ENCODE results near the gene CHI3L1. TPM values are rescaled to one million over a fixed set of nuclear protein-coding genes. Genes with fewer than 3 reads are reported as not detected.

CHI3L1 gene
- total RNA-seq, 1 experiment from 2014 or later: not detected

DNA sequence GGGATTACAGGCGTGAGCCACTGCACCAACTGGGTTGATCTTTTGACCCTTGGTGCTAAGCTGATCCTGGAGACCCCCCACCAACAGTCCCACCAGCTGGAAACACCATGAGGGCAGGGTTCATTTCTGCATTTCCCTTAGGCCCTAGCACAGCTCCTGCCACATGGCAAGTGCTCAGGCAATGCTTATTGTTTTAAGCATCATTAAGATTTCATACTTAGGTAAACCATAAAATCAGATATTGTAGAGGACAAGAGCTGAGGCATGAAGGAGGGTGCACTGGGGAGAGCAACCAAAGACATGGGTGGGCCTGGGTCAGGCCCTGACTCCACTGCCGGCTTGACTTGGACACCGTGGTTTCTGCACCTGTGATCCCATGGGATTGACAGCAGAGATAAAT is 25.3 kb upstream of the CHI3L1 start:
- H3K27ac ChIP-seq (ENCODE audit: low read depth, low read length, poor library complexity, severe bottlenecking): no peak overlapping the region
- DNase-seq (ENCODE audit: low spot score): no peak
- H3K27me3 ChIP-seq (replicated peaks; ENCODE audit: insufficient read depth, low read depth, low read length, poor library complexity): no peaks in the 10 kb centered on the region
- no TSS peak for BruUV-seq (replicated peaks)
- no peaks in the 10 kb centered on the region for H3K36me3 ChIP-seq (ENCODE audit: insufficient read depth, low read length, poor library complexity, severe bottlenecking)
- peaks cover 4% of the 10 kb centered on the region for H3K4me1 ChIP-seq (ENCODE audit: insufficient read depth, low read length, poor library complexity, severe bottlenecking)
- intact Hi-C loops (cut with micrococcal nuclease; ENCODE audit: unreplicated experiment): no loop called here
- ChIA-PET CTCF (no interaction called here), POLR2A (ENCODE audit: low non-redundant PET) (no interaction called here)
- TF ChIP-seq, protein P1, sequence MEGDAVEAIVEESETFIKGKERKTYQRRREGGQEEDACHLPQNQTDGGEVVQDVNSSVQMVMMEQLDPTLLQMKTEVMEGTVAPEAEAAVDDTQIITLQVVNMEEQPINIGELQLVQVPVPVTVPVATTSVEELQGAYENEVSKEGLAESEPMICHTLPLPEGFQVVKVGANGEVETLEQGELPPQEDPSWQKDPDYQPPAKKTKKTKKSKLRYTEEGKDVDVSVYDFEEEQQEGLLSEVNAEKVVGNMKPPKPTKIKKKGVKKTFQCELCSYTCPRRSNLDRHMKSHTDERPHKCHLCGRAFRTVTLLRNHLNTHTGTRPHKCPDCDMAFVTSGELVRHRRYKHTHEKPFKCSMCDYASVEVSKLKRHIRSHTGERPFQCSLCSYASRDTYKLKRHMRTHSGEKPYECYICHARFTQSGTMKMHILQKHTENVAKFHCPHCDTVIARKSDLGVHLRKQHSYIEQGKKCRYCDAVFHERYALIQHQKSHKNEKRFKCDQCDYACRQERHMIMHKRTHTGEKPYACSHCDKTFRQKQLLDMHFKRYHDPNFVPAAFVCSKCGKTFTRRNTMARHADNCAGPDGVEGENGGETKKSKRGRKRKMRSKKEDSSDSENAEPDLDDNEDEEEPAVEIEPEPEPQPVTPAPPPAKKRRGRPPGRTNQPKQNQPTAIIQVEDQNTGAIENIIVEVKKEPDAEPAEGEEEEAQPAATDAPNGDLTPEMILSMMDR (conservative IDR thresholded peaks at IDR 0.05; ENCODE audit: low read depth, low read length): no peak
- no peak for TF ChIP-seq EZH2 (IDR thresholded peaks at IDR 0.05; ENCODE audit: borderline replicate concordance, low read depth, low read length, poor library complexity, severe bottlenecking)
- H3K4me3 ChIP-seq (ENCODE audit: low read depth, low read length, poor library complexity, severe bottlenecking): no peak overlapping the region
- no peaks in the 10 kb centered on the region for H3K9me3 ChIP-seq (ENCODE audit: low read depth, low read length, poor library complexity, severe bottlenecking)

DNA sequence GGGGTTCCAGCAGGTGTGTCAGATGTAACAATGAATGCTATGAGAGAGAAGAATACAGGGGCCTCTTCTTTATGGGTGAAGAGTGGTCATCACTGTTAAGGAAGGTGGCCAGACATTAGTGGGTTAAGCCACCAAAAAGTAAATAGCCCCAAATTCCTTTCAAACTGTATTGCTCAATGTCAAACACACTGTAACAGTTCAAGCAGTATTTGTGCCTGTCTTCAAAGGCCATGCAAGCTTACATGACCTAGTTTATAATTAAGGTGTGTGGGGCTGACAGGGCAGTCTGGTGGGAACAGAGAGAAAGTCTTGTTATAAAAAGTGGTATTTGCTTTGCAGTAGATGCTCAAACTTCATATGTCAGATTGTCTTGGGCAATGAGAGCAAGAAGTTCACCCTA is 24.5 kb upstream of the CHI3L1 start:
- ChIA-PET POLR2A (ENCODE audit: low non-redundant PET) (no interaction called here), CTCF (no interaction called here)
- Histone ChIP-seq H3K4me1 (ENCODE audit: insufficient read depth, low read length, poor library complexity, severe bottlenecking) (peaks cover 11% of the 10 kb centered on the region), H3K9me3 (ENCODE audit: low read depth, low read length, poor library complexity, severe bottlenecking) (no peaks in the 10 kb centered on the region), H3K36me3 (ENCODE audit: insufficient read depth, low read length, poor library complexity, severe bottlenecking) (no peaks in the 10 kb centered on the region), H3K27me3 (replicated peaks; ENCODE audit: insufficient read depth, low read depth, low read length, poor library complexity) (no peaks in the 10 kb centered on the region), H3K27ac (ENCODE audit: low read depth, low read length, poor library complexity, severe bottlenecking) (no peak overlapping the region), H3K4me3 (ENCODE audit: low read depth, low read length, poor library complexity, severe bottlenecking) (no peak overlapping the region)
- TF ChIP-seq, protein P1 (conservative IDR thresholded peaks at IDR 0.05; ENCODE audit: low read depth, low read length): no peak
- TF ChIP-seq EZH2 (IDR thresholded peaks at IDR 0.05; ENCODE audit: borderline replicate concordance, low read depth, low read length, poor library complexity, severe bottlenecking): no peak
- no peak for DNase-seq (ENCODE audit: low spot score)
- no TSS peak for BruUV-seq (replicated peaks)
- intact Hi-C loops (cut with micrococcal nuclease; ENCODE audit: unreplicated experiment): no loop called here

DNA sequence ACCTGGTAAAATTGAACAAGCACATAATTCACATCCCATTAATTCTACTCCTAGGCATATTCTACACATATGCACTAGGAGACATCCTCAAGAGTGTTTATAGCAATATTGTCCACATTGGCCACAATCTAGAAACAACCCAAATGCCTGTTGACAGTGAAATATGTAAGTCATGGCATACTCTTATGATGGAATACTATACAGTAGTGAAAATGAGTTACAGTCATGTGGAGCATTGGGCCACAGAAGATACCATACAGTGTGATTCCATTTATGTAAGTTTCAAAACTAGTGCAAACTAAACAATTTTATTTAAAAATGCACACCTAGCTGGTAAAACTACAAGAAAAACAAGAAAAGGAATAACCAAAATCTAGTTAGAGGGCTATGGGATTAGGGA is 23.8 kb upstream of the CHI3L1 start:
- Histone ChIP-seq H3K27me3 (replicated peaks; ENCODE audit: insufficient read depth, low read depth, low read length, poor library complexity) (no peaks in the 10 kb centered on the region), H3K4me3 (ENCODE audit: low read depth, low read length, poor library complexity, severe bottlenecking) (no peak overlapping the region), H3K27ac (ENCODE audit: low read depth, low read length, poor library complexity, severe bottlenecking) (no peak overlapping the region), H3K9me3 (ENCODE audit: low read depth, low read length, poor library complexity, severe bottlenecking) (no peaks in the 10 kb centered on the region), H3K4me1 (ENCODE audit: insufficient read depth, low read length, poor library complexity, severe bottlenecking) (peaks cover 18% of the 10 kb centered on the region), H3K36me3 (ENCODE audit: insufficient read depth, low read length, poor library complexity, severe bottlenecking) (no peaks in the 10 kb centered on the region)
- CTCF ChIA-PET: no interaction called here
- DNase-seq (ENCODE audit: low spot score): no peak
- TF ChIP-seq EZH2 (IDR thresholded peaks at IDR 0.05; ENCODE audit: borderline replicate concordance, low read depth, low read length, poor library complexity, severe bottlenecking): no peak
- TF ChIP-seq, protein P1 (conservative IDR thresholded peaks at IDR 0.05; ENCODE audit: low read depth, low read length): no peak
- no TSS peak for BruUV-seq (replicated peaks)
- intact Hi-C loops (cut with micrococcal nuclease; ENCODE audit: unreplicated experiment): no loop called here
- POLR2A ChIA-PET (ENCODE audit: low non-redundant PET): no interaction called here
